HL-60 (cell line): ENCODE measurements around the gene WDR59.

Source experiments
- DNase-seq, 2 experiments: peaks; one replicate each; pipeline ENCODE4 v3.0.0-alpha.2; 2010 to 2020; ENCODE audit warnings: low read depth in 1 of 2, low spot score in 1 of 2
- H3K27ac ChIP-seq: fragments of 250-450 bp; sonication (Bioruptor Pico); replicated peaks from 2 replicates; pipeline ENCODE4 v1.5.1; 2020; ENCODE audit warnings: mild to moderate bottlenecking, moderate library complexity
- H3K27me3 ChIP-seq: fragments of 250-450 bp; sonication (Bioruptor Pico); 2 replicates; pipeline ENCODE4 v1.5.1; 2021; ENCODE audit warnings: mild to moderate bottlenecking, moderate library complexity; ENCODE audit not compliant: insufficient read depth, poor library complexity, severe bottlenecking
- H3K4me3 ChIP-seq: replicated peaks from 2 replicates; pipeline ENCODE4 v1.5.1; 2011; ENCODE audit warnings: mild to moderate bottlenecking, control low read depth, low read length; ENCODE audit not compliant: insufficient read depth
- CTCF ChIP-seq: IDR thresholded peaks from one replicate; pipeline ENCODE4 v1.5.1; 2011; ENCODE audit warnings: low read length, control low read depth, inconsistent platforms; ENCODE audit not compliant: insufficient read depth
- GABPA ChIP-seq: IDR thresholded peaks from 2 replicates; pipeline ENCODE4 v1.6.1; 2012; ENCODE audit warnings: low read depth
- POLR2AphosphoS5 ChIP-seq: IDR thresholded peaks from 2 replicates; pipeline ENCODE4 v1.6.1; 2012; ENCODE audit warnings: low read depth
- REST ChIP-seq: IDR thresholded peaks from 2 replicates; pipeline ENCODE4 v1.6.1; 2012; ENCODE audit warnings: low read depth; ENCODE audit not compliant: insufficient replicate concordance
- SPI1 ChIP-seq: IDR thresholded peaks from 2 replicates; pipeline ENCODE4 v1.6.1; 2012; ENCODE audit warnings: low read depth, mild to moderate bottlenecking, borderline replicate concordance

The WDR59 gene

DNA sequence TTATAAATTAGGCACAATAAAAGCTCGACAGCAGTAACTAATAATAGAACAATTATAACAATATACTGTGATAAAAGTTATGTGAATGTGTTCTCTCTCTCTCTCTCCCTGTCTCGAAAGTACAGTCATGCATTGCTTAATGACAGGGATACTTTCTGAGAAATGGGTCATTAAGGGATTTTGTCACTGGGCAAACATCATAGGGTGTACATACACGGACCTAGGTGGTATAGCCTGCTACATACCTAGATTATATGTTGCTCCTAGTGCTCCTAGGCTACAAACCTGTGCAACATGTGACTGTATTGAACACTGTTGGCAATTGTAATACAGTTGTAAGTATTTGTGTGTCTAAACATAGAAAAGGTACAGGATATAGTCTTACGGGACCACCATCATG, 20.8 kb upstream of the WDR59 start:
- TF ChIP-seq REST = no peak
- TF ChIP-seq CTCF = no peak
- TF ChIP-seq SPI1 = no peak
- TF ChIP-seq POLR2AphosphoS5 = no peak
- TF ChIP-seq GABPA = no peak
- DNase-seq = no peak
- Histone ChIP-seq H3K27ac (no peak overlapping the region), H3K4me3 (no peak overlapping the region), H3K27me3 (no peaks in the 10 kb centered on the region)

DNA sequence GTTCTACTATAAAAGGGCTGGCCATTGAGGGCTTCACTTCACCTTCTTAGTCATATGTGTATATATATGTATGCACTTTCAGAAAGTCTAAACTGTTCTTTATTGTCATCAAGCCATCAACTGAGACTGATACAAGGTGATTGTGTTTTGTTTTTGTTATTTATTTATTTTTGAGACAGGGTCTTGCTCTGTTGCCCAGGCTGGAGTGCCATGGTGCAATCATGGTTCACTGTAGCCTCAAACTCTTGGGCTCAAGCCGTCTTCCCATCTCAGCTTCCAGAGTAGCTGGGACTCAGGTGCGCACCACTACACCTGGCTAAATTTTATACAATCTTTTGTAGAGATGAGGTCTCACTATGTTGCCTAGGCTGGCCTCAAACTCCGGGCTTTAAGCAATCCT, 19.5 kb upstream of the WDR59 start:
- Histone ChIP-seq H3K27me3 (no peaks in the 10 kb centered on the region), H3K4me3 (no peak overlapping the region), H3K27ac (no peak overlapping the region)
- TF ChIP-seq REST (no peak), GABPA (no peak), SPI1 (no peak), CTCF (no peak), POLR2AphosphoS5 (no peak)
- DNase-seq = no peak

- no peak overlapping the region for H3K27ac ChIP-seq
- no peak overlapping the region for H3K4me3 ChIP-seq
- no peak for DNase-seq
- no peaks in the 10 kb centered on the region for H3K27me3 ChIP-seq
- TF ChIP-seq GABPA = no peak
- TF ChIP-seq CTCF = no peak
- TF ChIP-seq POLR2AphosphoS5 = no peak
- TF ChIP-seq SPI1 = no peak
- no peak for TF ChIP-seq REST
These were observed 19.0 kb upstream of the WDR59 start for GRCh38 chr16:75003931-75004330.
